Smooth muscle cell (in vitro differentiated cells): ENCODE data around the gene DFFB. TPM values are rescaled to one million over a fixed set of nuclear protein-coding genes. Genes with fewer than 3 reads are reported as not detected.

ENCODE experiments used
- DNase-seq: peaks from one replicate; lab custom pipeline; 2025; ENCODE audit not compliant: unreplicated experiment; lab: John Stamatoyannopoulos, UW
- H2AFZ ChIP-seq: fragments of 200-600 bp; sonication (generic); 2 replicates; pipeline ENCODE4 v1.6.0; 2016; ENCODE audit warnings: antibody characterized with exemption, low read depth, mild to moderate bottlenecking
- H3F3A ChIP-seq: fragments of 200-600 bp; sonication (generic); 2 replicates; pipeline ENCODE4 v1.6.0; 2017; ENCODE audit warnings: antibody characterized with exemption, low read depth
- H3K27ac ChIP-seq: fragments of 200-600 bp; sonication (generic); 2 replicates; pipeline ENCODE4 v1.5.1; 2016; ENCODE audit warnings: low read depth, mild to moderate bottlenecking
- H3K27me3 ChIP-seq: fragments of 200-600 bp; sonication (generic); 2 replicates; pipeline ENCODE4 v1.6.1; 2016; ENCODE audit warnings: low read depth, mild to moderate bottlenecking
- H3K36me3 ChIP-seq: fragments of 200-600 bp; sonication (generic); 2 replicates; pipeline ENCODE4 v1.5.1; 2016; ENCODE audit warnings: low read depth
- H3K4me1 ChIP-seq: fragments of 200-600 bp; sonication (generic); 2 replicates; pipeline ENCODE4 v1.5.1; 2016; ENCODE audit warnings: low read depth
- H3K4me2 ChIP-seq: fragments of 200-600 bp; sonication (generic); 2 replicates; pipeline ENCODE4 v1.6.0; 2016; ENCODE audit warnings: mild to moderate bottlenecking
- H3K4me3 ChIP-seq: fragments of 200-600 bp; sonication (generic); 2 replicates; pipeline ENCODE4 v1.5.1; 2016; ENCODE audit warnings: mild to moderate bottlenecking
- H3K79me2 ChIP-seq: fragments of 200-600 bp; sonication (generic); 2 replicates; pipeline ENCODE4 v1.6.0; 2016; ENCODE audit warnings: low read depth, mild to moderate bottlenecking
- H3K9ac ChIP-seq: fragments of 200-600 bp; sonication (generic); 2 replicates; pipeline ENCODE4 v1.6.0; 2016; ENCODE audit warnings: low read depth
- H3K9me3 ChIP-seq: fragments of 200-600 bp; sonication (generic); replicated peaks from 2 replicates; pipeline ENCODE4 v1.5.1; 2016; ENCODE audit warnings: low read depth
- H4K20me1 ChIP-seq: fragments of 200-600 bp; sonication (generic); 2 replicates; pipeline ENCODE4 v1.6.0; 2016; ENCODE audit warnings: low read depth
- WGBS: methylation state at CpG from one replicate; pipeline ENCODE4 v1.1.7; 2016; ENCODE audit warnings: low lambda C conversion rate; 5-methylcytosine and 5-hydroxymethylcytosine counted together
- polyA plus RNA-seq: library from polyadenylated mRNA; unstranded; fragments of >200 nt; fragmentation: Nextera tagmentation; extraction: Ambion mirVana; gene quantifications from 2 replicates; pipeline ENCODE4 v1.2.1, GENCODE V29; 2016
- total RNA-seq: library from RNA; depleted of rRNA; stranded (reverse); fragments of >200 nt; gene quantifications from 2 replicates; pipeline ENCODE4 v1.2.3, GENCODE V29; 2014
- TF ChIP-seq, protein P1 (sequence below): fragments of 200-600 bp; sonication (generic); IDR thresholded peaks from 2 replicates; pipeline ENCODE4 v1.5.1; 2017; ENCODE audit warnings: borderline replicate concordance, mild to moderate bottlenecking, antibody characterized with exemption; ENCODE audit not compliant: insufficient read depth, poor library complexity, severe bottlenecking

DFFB gene
- total and polyA plus RNA-seq, 2 experiments from 2014 or later = 3.3 to 4.5 TPM

DNA sequence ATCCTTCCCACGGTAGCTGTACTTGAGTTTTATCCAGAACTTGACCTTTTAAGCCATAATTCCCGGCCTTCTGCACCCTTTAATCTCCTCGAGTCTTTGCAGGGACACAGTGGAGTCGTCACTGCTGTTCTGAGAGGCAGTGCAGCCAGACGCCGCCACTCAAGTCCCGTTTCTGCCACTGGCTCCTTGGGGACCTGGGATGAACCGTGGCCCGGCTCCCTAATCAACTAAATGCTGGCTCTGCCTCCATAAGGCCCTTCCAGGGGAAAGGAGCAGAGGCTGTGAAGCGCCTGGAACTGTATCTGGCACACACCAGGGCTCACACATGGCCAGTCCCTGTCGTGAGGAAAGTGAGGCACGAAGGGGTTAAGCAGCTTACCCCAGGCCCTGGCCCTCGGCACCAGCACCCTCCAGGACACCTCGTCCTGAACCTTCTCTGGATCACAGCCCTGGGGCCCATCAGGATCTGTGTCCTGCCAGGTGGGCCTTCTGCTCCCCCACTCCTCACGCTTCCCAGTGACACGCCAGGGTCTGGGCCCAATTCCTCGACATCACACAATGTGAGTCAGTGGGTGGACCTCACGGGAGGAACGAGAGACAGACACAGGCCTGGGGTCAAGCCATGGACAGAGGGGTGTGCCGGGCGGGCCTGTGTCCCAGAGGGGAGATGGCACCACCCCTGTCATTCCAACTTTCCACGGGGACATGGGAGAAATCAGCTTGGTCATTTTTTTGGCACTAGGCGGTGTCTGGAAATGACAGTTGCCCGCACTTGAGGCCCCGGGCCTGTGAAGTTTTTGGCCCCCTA lies 66.3 kb downstream of the DFFB start:
- Histone ChIP-seq H2AFZ (no peak overlapping the region), H3K9ac (no peak overlapping the region), H3K36me3 (no peaks in the 10 kb centered on the region), H3K79me2 (no peaks in the 10 kb centered on the region), H3K4me1 (no peaks in the 10 kb centered on the region), H3K27ac (no peak overlapping the region), H3K27me3 (no peaks in the 10 kb centered on the region), H4K20me1 (no peaks in the 10 kb centered on the region), H3F3A (no peaks in the 10 kb centered on the region), H3K4me2 (no peak overlapping the region), H3K9me3 (no peaks in the 10 kb centered on the region), H3K4me3 (no peak overlapping the region)
- 79% methylated on average over 25 of the region's 25 CpGs for WGBS
- no peak for DNase-seq
- TF ChIP-seq, protein P1, sequence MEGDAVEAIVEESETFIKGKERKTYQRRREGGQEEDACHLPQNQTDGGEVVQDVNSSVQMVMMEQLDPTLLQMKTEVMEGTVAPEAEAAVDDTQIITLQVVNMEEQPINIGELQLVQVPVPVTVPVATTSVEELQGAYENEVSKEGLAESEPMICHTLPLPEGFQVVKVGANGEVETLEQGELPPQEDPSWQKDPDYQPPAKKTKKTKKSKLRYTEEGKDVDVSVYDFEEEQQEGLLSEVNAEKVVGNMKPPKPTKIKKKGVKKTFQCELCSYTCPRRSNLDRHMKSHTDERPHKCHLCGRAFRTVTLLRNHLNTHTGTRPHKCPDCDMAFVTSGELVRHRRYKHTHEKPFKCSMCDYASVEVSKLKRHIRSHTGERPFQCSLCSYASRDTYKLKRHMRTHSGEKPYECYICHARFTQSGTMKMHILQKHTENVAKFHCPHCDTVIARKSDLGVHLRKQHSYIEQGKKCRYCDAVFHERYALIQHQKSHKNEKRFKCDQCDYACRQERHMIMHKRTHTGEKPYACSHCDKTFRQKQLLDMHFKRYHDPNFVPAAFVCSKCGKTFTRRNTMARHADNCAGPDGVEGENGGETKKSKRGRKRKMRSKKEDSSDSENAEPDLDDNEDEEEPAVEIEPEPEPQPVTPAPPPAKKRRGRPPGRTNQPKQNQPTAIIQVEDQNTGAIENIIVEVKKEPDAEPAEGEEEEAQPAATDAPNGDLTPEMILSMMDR = no peak

DNA sequence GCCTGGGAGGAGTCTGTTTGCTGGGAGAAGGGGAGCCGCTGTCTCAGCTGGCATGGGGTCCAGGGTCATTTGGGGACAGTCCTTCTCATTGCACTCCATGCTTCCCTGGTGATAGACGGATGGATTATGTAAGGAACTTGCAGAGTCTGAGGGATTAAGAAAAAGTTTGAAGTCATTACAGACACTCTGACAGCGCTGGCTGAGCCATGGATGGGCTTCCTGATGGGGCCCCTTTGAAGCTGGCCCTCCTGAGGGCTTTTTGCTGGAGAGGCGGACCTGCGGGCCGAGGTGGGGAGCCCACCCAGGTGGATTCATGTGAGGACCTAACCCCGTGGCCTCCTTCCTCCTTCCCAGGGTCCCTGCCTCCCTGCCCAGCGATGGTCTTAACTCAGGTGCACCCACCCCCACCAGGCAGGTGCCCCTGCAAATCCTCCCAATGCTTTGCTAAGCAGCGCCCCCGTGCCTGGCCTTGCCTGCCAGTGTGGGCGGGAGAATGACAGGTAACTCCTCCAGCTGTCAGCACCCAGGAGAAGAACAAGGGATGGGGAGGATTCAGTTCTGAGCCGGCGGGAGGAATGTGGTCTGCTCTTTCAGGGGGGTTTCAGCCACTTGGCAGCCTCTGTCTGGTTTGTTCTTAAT lies 67.0 kb downstream of the DFFB start:
- Histone ChIP-seq H3K36me3 (no peaks in the 10 kb centered on the region), H3K9ac (no peak overlapping the region), H3K4me2 (no peak overlapping the region), H3K4me3 (no peak overlapping the region), H3F3A (peaks cover 4% of the 10 kb centered on the region), H3K9me3 (no peaks in the 10 kb centered on the region), H3K27me3 (no peaks in the 10 kb centered on the region), H3K27ac (no peak overlapping the region), H3K79me2 (no peaks in the 10 kb centered on the region), H3K4me1 (no peaks in the 10 kb centered on the region), H4K20me1 (no peaks in the 10 kb centered on the region), H2AFZ (no peak overlapping the region)
- TF ChIP-seq, protein P1 = no peak
- no peak for DNase-seq
- WGBS = 73% methylated on average over 13 of the region's 13 CpGs

DNA sequence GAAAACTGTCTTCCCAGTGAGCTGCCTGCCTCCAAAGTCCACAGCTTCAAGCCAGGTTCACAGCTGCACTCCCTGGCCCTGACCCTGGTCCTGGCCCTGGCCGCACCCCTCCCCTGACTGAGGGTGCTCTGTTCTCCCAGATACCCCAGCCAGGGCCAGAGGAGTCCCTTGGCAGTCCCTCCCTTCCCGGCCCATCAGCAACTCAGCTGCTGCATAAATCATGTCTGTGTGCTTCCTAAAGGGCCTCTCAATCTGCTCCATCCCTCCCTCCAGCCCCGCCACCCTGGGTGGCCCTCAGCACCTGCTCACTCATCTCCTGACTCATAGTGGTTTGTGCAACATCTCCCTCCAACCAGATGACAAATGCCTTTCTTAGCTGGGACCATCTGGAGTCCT lies 67.5 kb downstream of the DFFB start:
- 73% methylated on average over 3 of the region's 3 CpGs for WGBS
- Histone ChIP-seq H3K4me1 (no peaks in the 10 kb centered on the region), H3K36me3 (no peaks in the 10 kb centered on the region), H2AFZ (no peak overlapping the region), H3K9me3 (no peaks in the 10 kb centered on the region), H4K20me1 (no peaks in the 10 kb centered on the region), H3K27me3 (no peaks in the 10 kb centered on the region), H3K4me2 (no peak overlapping the region), H3K79me2 (no peaks in the 10 kb centered on the region), H3F3A (peaks cover 4% of the 10 kb centered on the region), H3K9ac (no peak overlapping the region), H3K4me3 (no peak overlapping the region), H3K27ac (no peak overlapping the region)
- DNase-seq = no peak
- TF ChIP-seq, protein P1 = no peak

DNA sequence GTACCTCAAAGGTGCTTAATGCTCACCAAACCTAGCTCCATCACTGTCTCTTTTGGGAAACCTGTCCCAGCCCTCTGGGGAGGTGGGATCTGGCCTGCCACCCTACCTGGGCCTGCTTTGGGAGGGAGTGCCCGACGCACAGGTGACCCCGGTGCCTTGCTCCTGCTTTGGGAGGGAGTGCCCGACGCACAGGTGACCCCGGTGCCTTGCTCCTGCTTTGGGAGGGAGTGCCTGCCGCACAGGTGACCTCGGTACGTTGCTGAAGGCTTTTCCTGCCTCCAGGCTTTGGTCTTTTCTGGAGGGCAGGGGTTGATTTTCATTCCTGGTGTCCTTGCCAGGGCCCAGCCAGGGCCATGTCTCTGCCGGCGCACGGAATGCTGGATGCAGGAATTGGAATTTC lies 68.0 kb downstream of the DFFB start:
- no peaks in the 10 kb centered on the region for H3K4me1 ChIP-seq
- H3K27ac ChIP-seq = no peak overlapping the region
- H3K9me3 ChIP-seq = no peaks in the 10 kb centered on the region
- WGBS = 94% methylated on average over 12 of the region's 12 CpGs
- TF ChIP-seq, protein P1 = no peak
- H3K9ac ChIP-seq = no peak overlapping the region
- H3K36me3 ChIP-seq = no peaks in the 10 kb centered on the region
- no peak for DNase-seq
- no peaks in the 10 kb centered on the region for H4K20me1 ChIP-seq
- H2AFZ ChIP-seq = no peak overlapping the region
- H3K4me3 ChIP-seq = no peak overlapping the region
- peaks cover 4% of the 10 kb centered on the region for H3F3A ChIP-seq
- no peaks in the 10 kb centered on the region for H3K27me3 ChIP-seq
- H3K4me2 ChIP-seq = no peak overlapping the region
- no peaks in the 10 kb centered on the region for H3K79me2 ChIP-seq
